ENCODE measurements around the gene SUSD3.

The SUSD3 gene

GRCh38 chr9:93118863-93119702 is 60.6 kb downstream of the SUSD3 start:
- H3K27me3 ChIP-seq (ENCODE audit: insufficient read depth, low read depth, severe bottlenecking): no peaks in the 10 kb centered on the region
- no peak for DNase-seq
- H3K27ac ChIP-seq: no peak overlapping the region
- TF ChIP-seq CTCF (IDR thresholded peaks at IDR 0.05; ENCODE audit: low read depth, low read length): no peak
- no peaks in the 10 kb centered on the region for H3K9me3 ChIP-seq (ENCODE audit: severe bottlenecking)
- no peaks in the 10 kb centered on the region for H3K36me3 ChIP-seq
- H3K4me3 ChIP-seq (ENCODE audit: low read depth, low read length): no peak overlapping the region

- H3K36me3 ChIP-seq: no peaks in the 10 kb centered on the region
- H3K4me3 ChIP-seq (ENCODE audit: low read depth, low read length): no peak overlapping the region
- H3K27ac ChIP-seq: no peak overlapping the region
- H3K9me3 ChIP-seq (ENCODE audit: severe bottlenecking): no peaks in the 10 kb centered on the region
- TF ChIP-seq CTCF (IDR thresholded peaks at IDR 0.05; ENCODE audit: low read depth, low read length): no peak
- no peak for DNase-seq
- no peaks in the 10 kb centered on the region for H3K27me3 ChIP-seq (ENCODE audit: insufficient read depth, low read depth, severe bottlenecking)
These were observed 61.1 kb downstream of the SUSD3 start for GRCh38 chr9:93119703-93119952.

GRCh38 chr9:93119953-93120845 is 61.7 kb downstream of the SUSD3 start:
- DNase-seq: no peak
- Histone ChIP-seq H3K4me3 (ENCODE audit: low read depth, low read length) (no peak overlapping the region), H3K36me3 (no peaks in the 10 kb centered on the region), H3K27me3 (ENCODE audit: insufficient read depth, low read depth, severe bottlenecking) (no peaks in the 10 kb centered on the region), H3K9me3 (ENCODE audit: severe bottlenecking) (no peaks in the 10 kb centered on the region), H3K27ac (no peak overlapping the region)
- TF ChIP-seq CTCF (IDR thresholded peaks at IDR 0.05; ENCODE audit: low read depth, low read length): peak; percentile 30; the same call in 1 of the 2 replicates

DNA sequence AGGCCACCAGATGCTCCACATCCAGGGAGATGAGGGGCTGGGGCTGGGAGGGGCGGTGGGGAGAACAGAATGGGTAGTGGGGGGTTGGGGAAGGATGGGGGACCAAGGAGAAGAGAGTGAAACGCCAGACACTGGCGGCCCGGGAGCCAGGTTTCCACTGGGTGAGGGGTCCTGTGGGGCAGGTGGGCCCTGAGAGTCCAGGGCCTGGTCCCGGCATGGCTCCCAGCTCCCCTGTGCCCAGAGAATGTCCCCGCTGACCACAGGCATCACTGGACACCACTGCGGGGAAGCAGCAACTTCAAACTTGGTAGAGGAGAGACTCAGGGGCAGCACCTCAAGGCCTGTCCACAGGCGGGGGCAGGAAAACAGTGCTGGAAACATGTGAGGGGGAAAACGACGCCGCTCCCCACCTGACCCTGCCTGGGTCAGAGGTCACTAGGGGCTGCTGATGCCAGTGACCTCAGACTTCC is 62.4 kb downstream of the SUSD3 start:
- no peak overlapping the region for H3K27ac ChIP-seq

More for the DNA sequence above, 62.4 kb downstream of the SUSD3 start:
- no peak for TF ChIP-seq CTCF (IDR thresholded peaks at IDR 0.05; ENCODE audit: low read depth, low read length)
- Histone ChIP-seq H3K36me3 (no peaks in the 10 kb centered on the region), H3K9me3 (ENCODE audit: severe bottlenecking) (no peaks in the 10 kb centered on the region), H3K4me3 (ENCODE audit: low read depth, low read length) (no peak overlapping the region), H3K27me3 (ENCODE audit: insufficient read depth, low read depth, severe bottlenecking) (no peaks in the 10 kb centered on the region)
- no peak for DNase-seq

Data from WERI-Rb-1 (cell line).